PFSK-1 (cell line): ENCODE data around the gene VPS41.

Source experiments
- POLR2AphosphoS5 ChIP-seq: IDR thresholded peaks from 2 replicates; pipeline ENCODE4 v1.6.1; 2012; ENCODE audit warnings: low read depth, mild to moderate bottlenecking, control low read depth, low read length, moderate library complexity
- SIN3A ChIP-seq: IDR thresholded peaks from 2 replicates; pipeline ENCODE4 v1.6.1; 2012; ENCODE audit warnings: mild to moderate bottlenecking, low read length, moderate library complexity, borderline replicate concordance; ENCODE audit not compliant: insufficient read depth
- TAF1 ChIP-seq: IDR thresholded peaks from 2 replicates; pipeline ENCODE4 v1.6.1; 2012; ENCODE audit warnings: low read length, control low read depth, borderline replicate concordance; ENCODE audit not compliant: insufficient read depth

DNA sequence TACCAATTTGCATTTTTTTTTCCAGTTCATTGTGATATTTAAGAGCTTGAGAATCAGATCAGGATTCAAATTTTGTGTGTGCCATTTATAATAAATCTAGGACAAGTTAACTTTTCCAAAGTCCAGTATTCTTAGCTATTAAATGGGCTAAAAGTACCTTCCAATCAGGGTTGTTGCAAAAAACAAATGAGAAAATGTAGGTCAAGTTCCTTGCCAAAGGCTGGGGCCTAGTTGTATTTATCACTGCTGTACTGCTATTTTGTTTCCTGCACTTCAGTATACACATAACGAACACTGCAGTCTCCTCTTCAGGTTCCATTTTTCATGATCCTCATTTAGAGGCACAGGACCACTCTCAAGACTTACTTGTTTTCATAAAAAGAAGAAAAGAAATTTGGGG lies 7.4 kb upstream of the VPS41 start:
- TF ChIP-seq POLR2AphosphoS5 = no peak
- TF ChIP-seq SIN3A = no peak
- no peak for TF ChIP-seq TAF1
